BLaER1 (cell line): ENCODE results near the gene C11orf54.

Source experiments
- H3K27ac ChIP-seq: shearing (Covaris generic); formaldehyde crosslinking; 2 replicates; pipeline ENCODE4 v1.8.1; 2022
- H3K27me3 ChIP-seq: shearing (Covaris generic); formaldehyde crosslinking; 2 replicates; pipeline ENCODE4 v1.8.1; 2022
- H3K36me3 ChIP-seq: shearing (Covaris generic); formaldehyde crosslinking; 2 replicates; pipeline ENCODE4 v1.8.1; 2022
- H3K4me1 ChIP-seq: shearing (Covaris generic); formaldehyde crosslinking; 2 replicates; pipeline ENCODE4 v1.8.1; 2022
- H3K4me2 ChIP-seq: shearing (Covaris generic); formaldehyde crosslinking; 2 replicates; pipeline ENCODE4 v1.8.1; 2022
- H3K4me3 ChIP-seq: shearing (Covaris generic); formaldehyde crosslinking; 2 replicates; pipeline ENCODE4 v1.8.1; 2022
- H3K9ac ChIP-seq: shearing (Covaris generic); formaldehyde crosslinking; 2 replicates; pipeline ENCODE4 v1.8.1; 2022
- H3K9me3 ChIP-seq: shearing (Covaris generic); formaldehyde crosslinking; 2 replicates; pipeline ENCODE4 v1.8.1; 2022
- H4K20me1 ChIP-seq: shearing (Covaris generic); formaldehyde crosslinking; 2 replicates; pipeline ENCODE4 v1.8.1; 2022
- Cebpa-rat ChIP-seq: shearing (Covaris generic); IDR thresholded peaks from 2 replicates; pipeline ENCODE4 v1.8.1; 2022

C11orf54 gene

GRCh38 chr11:93733474-93733873 lies 8.0 kb upstream of the C11orf54 start:
- Histone ChIP-seq H3K27me3 (no peaks in the 10 kb centered on the region), H3K4me3 (peak overlapping the region; percentile 1; the same call in 1 of the 2 replicates), H4K20me1 (peaks cover 100% of the 10 kb centered on the region), H3K9me3 (no peaks in the 10 kb centered on the region), H3K9ac (no peak overlapping the region; the same call in 1 of the 2 replicates), H3K36me3 (peaks cover 98% of the 10 kb centered on the region), H3K27ac (peak overlapping the region; percentile 12; the same call in 1 of the 2 replicates), H3K4me1 (peaks cover 55% of the 10 kb centered on the region), H3K4me2 (peak overlapping the region; percentile 89)
- TF ChIP-seq Cebpa-rat, result no peak

- H4K20me1 ChIP-seq, result peaks cover 100% of the 10 kb centered on the region
- no peak overlapping the region for H3K27ac ChIP-seq
- peak overlapping the region; percentile 89 for H3K4me2 ChIP-seq
- H3K4me3 ChIP-seq, result peak overlapping the region; percentile 26; the same call in 1 of the 2 replicates
- H3K9ac ChIP-seq, result no peak overlapping the region
- H3K9me3 ChIP-seq, result no peaks in the 10 kb centered on the region
- no peak for TF ChIP-seq Cebpa-rat
- H3K36me3 ChIP-seq, result peaks cover 94% of the 10 kb centered on the region
- H3K27me3 ChIP-seq, result no peaks in the 10 kb centered on the region
- peaks cover 66% of the 10 kb centered on the region for H3K4me1 ChIP-seq
Observed at GRCh38 chr11:93734427-93735222, 6.8 kb upstream of the C11orf54 start.

GRCh38 chr11:93735627-93736026 lies 5.8 kb upstream of the C11orf54 start:
- no peak overlapping the region for H3K27ac ChIP-seq
- no peak overlapping the region for H3K4me3 ChIP-seq
- peak overlapping the region; percentile 89 for H3K4me2 ChIP-seq
- no peaks in the 10 kb centered on the region for H3K27me3 ChIP-seq
- peaks cover 67% of the 10 kb centered on the region for H3K4me1 ChIP-seq
- no peak for TF ChIP-seq Cebpa-rat
- no peak overlapping the region for H3K9ac ChIP-seq
- peaks cover 84% of the 10 kb centered on the region for H3K36me3 ChIP-seq
- H4K20me1 ChIP-seq, result peaks cover 100% of the 10 kb centered on the region
- no peaks in the 10 kb centered on the region for H3K9me3 ChIP-seq

GRCh38 chr11:93736129-93736528 lies 5.3 kb upstream of the C11orf54 start:
- TF ChIP-seq Cebpa-rat, result no peak
- H3K27ac ChIP-seq, result no peak overlapping the region
- peaks cover 67% of the 10 kb centered on the region for H3K4me1 ChIP-seq
- peak overlapping the region; percentile 89 for H3K4me2 ChIP-seq
- H3K27me3 ChIP-seq, result no peaks in the 10 kb centered on the region
- peaks cover 79% of the 10 kb centered on the region for H3K36me3 ChIP-seq
- no peak overlapping the region for H3K4me3 ChIP-seq
- H3K9ac ChIP-seq, result 0 out of 2 replicates have a peak overlapping the region, but pooled peaks have one; percentile 47
- H4K20me1 ChIP-seq, result peaks cover 95% of the 10 kb centered on the region
- H3K9me3 ChIP-seq, result no peaks in the 10 kb centered on the region

GRCh38 chr11:93737904-93738612 lies 3.4 kb upstream of the C11orf54 start:
- Histone ChIP-seq H3K4me1 (peaks cover 77% of the 10 kb centered on the region), H3K27ac (no peak overlapping the region; the same call in 1 of the 2 replicates), H3K9ac (peak overlapping the region; percentile 99)

GRCh38 chr11:93738647-93739081 lies 2.8 kb upstream of the C11orf54 start:
- no peak for TF ChIP-seq Cebpa-rat
- H3K4me2 ChIP-seq, result peak overlapping the region; percentile 89
- H4K20me1 ChIP-seq, result peaks cover 75% of the 10 kb centered on the region

More at GRCh38 chr11:93737904-93738612, 3.4 kb upstream of the C11orf54 start:
- H4K20me1 ChIP-seq, result peaks cover 76% of the 10 kb centered on the region
- H3K4me3 ChIP-seq, result peak overlapping the region; percentile 86
- no peaks in the 10 kb centered on the region for H3K27me3 ChIP-seq
- H3K36me3 ChIP-seq, result peaks cover 64% of the 10 kb centered on the region
- TF ChIP-seq Cebpa-rat, result no peak
- H3K4me2 ChIP-seq, result peak overlapping the region; percentile 89
- H3K9me3 ChIP-seq, result no peaks in the 10 kb centered on the region

GRCh38 chr11:93740031-93740729 lies 1.3 kb upstream of the C11orf54 start:
- Histone ChIP-seq H3K4me3 (peak overlapping the region; percentile 86), H3K4me2 (peak overlapping the region; percentile 89), H3K9ac (peak overlapping the region; percentile 99), H3K27me3 (no peaks in the 10 kb centered on the region), H3K36me3 (peaks cover 51% of the 10 kb centered on the region), H3K27ac (peak overlapping the region; percentile 99), H3K9me3 (no peaks in the 10 kb centered on the region), H4K20me1 (peaks cover 63% of the 10 kb centered on the region), H3K4me1 (peaks cover 66% of the 10 kb centered on the region)
- no peak for TF ChIP-seq Cebpa-rat

More at GRCh38 chr11:93738647-93739081, 2.8 kb upstream of the C11orf54 start:
- Histone ChIP-seq H3K27ac (0 out of 2 replicates have a peak overlapping the region, but pooled peaks have one; percentile 99), H3K4me3 (peak overlapping the region; percentile 86), H3K36me3 (peaks cover 64% of the 10 kb centered on the region), H3K9ac (peak overlapping the region; percentile 99), H3K9me3 (no peaks in the 10 kb centered on the region), H3K4me1 (peaks cover 77% of the 10 kb centered on the region), H3K27me3 (no peaks in the 10 kb centered on the region)

- Histone ChIP-seq H3K27me3 (no peaks in the 10 kb centered on the region), H3K4me2 (peak overlapping the region; percentile 89), H4K20me1 (peaks cover 58% of the 10 kb centered on the region), H3K4me1 (peaks cover 61% of the 10 kb centered on the region), H3K4me3 (peak overlapping the region; percentile 86), H3K9me3 (no peaks in the 10 kb centered on the region), H3K9ac (peak overlapping the region; percentile 99), H3K27ac (peak overlapping the region; percentile 99), H3K36me3 (peaks cover 46% of the 10 kb centered on the region)
- no peak for TF ChIP-seq Cebpa-rat
Observed at GRCh38 chr11:93740730-93741093, 760 bp upstream of the C11orf54 start.

GRCh38 chr11:93741882-93742226 lies 382 bp downstream of the C11orf54 start:
- no peak for TF ChIP-seq Cebpa-rat
- Histone ChIP-seq H3K36me3 (peaks cover 34% of the 10 kb centered on the region), H3K4me1 (peaks cover 49% of the 10 kb centered on the region)

More at GRCh38 chr11:93741882-93742226, 382 bp downstream of the C11orf54 start:
- H3K4me3 ChIP-seq, result peak overlapping the region; percentile 86
- H3K9ac ChIP-seq, result peak overlapping the region; percentile 99
- H3K4me2 ChIP-seq, result peak overlapping the region; percentile 73
- peak overlapping the region; percentile 99 for H3K27ac ChIP-seq
- H3K9me3 ChIP-seq, result no peaks in the 10 kb centered on the region
- H4K20me1 ChIP-seq, result peaks cover 47% of the 10 kb centered on the region
- H3K27me3 ChIP-seq, result no peaks in the 10 kb centered on the region
